ENCODE measurements around the gene SLC46A3.
"Not testable (repeated sequence)": the region's sequence is repeated elsewhere in the genome, so short reads cannot be mapped to it uniquely, and the experiment has no call there.

SLC46A3 gene

DNA sequence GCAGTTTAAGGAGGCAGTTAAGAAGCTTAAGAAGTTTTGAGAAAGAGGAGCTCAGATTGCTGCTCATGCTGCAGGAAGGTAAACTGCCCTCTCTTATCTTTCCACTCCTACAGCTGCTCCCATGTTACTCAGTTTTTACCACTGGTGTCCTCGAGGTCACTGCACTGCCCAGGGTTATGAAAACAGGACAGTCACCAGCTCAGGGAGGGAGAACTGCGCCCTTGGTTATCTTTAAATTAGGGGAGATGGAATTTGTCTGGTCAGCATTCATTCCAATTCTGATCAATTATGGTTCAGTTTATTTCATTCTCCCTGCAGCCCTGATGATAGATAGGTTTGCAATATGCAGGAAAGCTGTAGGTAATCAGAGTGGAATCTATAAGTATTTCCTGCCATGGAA lies 10.8 kb upstream of the SLC46A3 start:
- DNase-seq, result no peak

DNA sequence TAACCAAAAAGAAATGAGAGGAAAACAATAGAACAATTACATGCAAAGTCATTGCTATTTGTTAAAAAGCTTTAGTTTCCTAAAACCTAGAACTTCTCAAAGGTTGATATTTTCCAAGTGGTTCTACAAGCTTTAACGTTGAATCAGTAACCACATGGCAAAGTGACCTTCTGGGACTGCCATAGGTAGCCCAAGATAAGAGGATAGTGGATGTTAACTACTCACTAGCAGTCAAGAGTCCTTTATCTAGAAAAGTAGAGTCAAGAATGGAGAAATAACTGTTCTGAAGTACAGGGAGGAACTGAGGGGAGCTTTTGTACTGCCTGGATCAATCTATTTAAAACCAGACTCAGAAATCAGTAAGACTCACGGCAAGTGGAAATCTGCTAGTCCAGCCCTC lies 9.9 kb upstream of the SLC46A3 start:
- no peak for DNase-seq

DNA sequence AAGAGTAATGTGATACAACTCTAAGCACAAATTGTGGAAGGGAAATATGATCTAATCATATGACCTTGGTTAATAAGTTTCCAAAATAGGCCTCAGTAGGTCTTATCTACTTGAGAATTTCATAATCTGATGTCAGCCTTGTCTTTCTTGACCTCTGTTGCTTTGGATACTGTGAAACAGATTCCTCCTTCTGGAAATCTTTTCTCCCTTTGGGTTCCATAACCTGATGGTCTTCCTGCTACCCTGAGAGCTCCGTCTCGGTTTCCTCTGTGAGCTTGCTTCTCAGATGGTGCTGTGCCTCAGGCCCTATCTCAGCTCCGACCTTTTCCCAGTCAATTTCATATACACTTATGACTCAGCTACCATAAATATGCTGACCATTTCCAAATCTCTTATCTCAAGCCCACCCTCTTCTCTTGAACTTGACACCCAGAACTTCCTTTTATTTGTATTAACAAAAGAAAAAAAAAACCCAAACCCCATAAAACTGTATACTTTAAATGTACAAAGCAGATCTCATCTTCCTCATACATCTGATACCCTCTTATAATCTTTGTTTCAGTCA lies 6.4 kb upstream of the SLC46A3 start:
- no peak for DNase-seq

DNA sequence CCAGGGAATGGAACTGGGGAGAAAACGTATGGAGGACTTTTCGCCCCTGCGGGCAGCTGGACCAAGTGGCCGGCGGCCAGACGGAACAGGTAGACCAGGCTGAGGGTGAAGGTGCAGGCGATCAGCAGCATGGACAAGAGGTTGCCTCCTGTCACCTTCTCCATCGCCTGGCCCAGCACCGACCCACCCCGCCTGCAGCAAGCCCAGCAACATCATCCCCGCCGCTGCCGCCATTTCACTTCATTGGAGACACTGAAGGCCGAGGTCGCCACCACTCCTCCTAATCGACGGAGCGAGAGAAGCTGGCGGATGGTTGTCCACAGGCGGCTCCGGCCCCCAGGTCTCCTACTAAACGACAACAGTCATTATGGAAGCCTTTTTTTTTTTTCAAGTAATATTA lies 5.0 kb upstream of the SLC46A3 start:
- DNase-seq, result no peak

DNA sequence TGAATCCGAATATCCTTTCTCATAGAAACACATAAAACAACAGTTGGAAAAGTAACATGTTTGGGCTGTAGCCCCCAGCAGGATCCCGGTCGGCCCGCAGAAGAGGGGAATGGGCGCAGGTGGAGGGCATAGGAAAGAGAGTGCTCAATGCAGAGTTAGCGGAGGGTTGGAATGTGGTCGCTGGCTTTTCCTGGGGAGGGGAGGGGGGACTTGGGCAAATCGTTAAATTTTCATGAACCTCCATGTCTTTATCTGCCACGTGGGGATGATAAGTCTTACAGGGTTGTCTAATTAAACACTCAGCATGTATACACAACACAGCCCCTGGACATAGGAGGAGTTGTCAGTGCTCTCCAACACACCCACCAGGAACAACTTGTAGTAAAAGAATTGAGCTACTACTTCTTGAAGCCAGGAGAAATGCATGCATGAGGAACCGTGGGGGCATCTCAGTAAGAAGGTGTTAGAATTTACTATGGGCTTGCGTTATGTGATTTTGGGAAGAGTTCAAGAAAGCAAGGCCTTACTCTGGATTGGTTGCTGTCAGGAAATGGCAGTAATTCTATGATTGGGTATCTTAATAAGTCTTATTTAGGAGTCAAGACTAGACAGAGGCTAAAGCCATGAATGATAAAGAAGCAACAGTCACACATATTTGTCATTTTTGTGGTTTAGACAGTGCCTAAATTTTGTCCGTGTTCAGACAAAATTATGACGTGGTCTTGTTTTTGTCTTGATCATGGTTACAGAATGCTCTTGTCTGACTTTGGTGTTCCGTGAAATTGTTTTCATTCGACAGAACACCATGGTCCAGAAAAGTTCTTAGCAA lies 671 bp upstream of the SLC46A3 start:
- no peak for DNase-seq

DNA sequence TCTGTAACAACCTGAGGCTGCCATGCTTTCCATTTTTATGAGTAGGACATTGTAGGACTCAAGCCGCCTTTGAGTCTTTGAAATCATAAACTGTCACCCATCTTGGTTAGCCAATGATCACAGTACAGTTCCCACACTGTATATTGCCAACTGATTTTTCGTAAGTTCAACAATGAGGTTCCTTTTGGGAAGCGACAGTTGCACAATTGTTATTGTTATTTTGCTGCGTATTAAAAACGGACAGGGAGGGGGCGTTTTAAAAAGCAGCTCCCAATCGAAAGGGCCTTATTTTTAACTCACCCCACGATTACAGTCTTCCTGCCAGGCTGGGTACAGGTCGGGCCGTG lies 601 bp downstream of the SLC46A3 start:
- DNase-seq, result no peak

DNA sequence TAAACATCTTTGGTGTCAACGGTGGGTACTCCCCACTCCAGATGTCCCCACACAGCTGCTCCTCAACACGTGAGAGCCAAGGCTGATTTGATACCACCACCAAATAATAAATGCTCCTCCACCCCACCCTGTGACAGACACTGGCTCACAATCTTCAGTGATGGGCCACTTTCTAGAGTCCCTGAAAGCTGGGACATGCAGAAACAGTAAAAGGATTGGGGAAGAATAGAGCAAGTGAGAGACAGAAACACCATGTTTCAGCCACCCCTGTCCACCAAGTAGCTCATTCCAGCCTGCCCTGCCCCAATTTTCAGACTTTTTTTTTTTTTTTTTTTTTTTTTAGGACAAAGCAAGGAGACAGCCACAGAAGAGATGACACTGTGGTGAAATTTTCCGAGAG lies 1.6 kb downstream of the SLC46A3 start:
- no peak for DNase-seq

DNA sequence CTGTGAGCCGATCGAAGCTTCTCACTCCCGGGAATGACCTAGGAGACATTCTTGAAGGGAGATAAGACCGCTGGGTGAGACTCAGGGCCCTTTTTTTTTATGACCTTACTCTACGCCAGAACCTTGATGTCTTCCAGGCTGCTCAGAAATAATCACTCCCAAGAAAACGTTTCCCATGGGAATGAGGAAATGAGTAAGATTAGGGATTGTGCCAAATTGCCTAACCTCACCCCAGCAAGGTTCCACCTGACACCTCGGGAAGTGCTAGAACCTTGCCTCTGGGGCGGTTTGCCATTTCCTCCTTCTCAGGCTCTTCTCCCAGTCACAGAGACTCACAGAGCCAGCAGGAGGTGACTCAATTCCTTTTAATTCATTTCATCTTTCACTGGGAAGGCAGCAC lies 2.3 kb downstream of the SLC46A3 start:
- no peak for DNase-seq

DNA sequence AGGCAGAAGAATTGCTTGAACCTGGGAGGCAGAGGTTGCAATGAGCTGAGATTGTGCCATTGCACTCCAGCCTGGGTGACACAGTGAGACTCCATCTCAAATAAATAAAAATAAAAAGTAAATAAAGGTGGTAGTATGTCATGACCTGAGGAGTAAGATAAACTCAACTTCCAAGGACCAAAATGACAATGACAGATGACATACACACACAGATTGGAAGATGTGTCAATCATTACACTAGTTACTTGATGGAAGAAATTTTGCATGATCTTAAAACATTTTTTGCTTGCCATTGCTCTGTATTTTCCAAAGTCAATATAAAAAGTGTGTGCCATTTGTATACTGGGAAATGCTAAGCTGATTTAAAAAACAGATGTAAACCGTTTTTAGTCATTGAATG lies 4.1 kb downstream of the SLC46A3 start:
- no peak for DNase-seq

DNA sequence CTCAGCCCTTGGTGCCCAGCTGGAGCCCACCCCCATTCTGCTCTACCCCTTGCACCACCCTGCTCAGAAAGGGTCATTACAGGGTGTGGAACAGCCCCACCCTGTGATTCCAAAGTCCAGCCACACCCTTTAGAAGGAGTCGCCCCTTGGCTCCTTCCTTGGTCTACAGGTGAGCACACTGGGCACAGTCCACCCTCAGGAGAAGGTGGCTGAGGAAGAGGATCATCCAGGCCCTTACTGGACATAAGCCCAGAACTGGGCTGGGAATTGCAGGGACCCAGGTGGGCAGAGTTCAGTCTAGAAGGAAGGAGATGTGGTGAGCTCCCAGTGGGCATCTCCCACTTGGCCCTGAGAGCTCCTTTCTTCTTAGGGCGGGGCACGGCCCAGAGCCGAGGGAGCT lies 8.6 kb downstream of the SLC46A3 start:
- DNase-seq, result no peak

DNA sequence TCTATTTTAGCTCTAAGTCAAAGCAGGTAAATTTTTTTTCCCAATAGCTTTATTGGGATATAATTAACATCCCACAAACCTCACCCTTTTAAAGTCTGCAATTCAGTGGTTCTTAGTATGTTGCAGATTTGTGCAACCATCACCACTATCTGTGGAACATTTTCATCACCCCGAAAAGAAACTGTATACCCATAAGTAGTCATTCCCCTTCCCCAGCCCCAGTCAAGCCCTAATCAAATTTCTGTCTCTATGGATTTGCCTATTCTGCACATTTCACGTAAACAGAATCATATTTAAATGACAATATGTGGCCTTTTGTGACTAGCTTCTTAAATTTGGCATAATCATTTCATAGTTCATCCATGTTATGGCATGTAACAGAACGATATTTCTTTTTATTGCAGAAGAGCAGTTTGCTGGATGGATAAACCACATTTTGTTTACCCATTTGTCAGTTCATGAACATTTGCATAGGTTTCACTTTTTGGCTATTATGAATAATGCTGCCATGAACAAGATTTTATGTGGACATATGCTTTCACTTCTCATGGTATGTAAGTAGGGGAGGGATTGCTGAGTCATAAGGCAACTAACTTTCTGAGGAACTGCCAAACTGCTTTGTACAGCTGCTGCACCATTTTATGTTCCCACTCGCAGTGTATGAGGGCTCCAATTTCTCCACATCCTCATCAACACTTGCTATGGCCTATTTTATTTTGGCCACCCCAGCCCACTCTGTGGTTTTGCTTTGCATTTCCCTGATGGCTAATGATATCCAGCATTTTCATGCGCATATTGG lies 10.9 kb downstream of the SLC46A3 start:
- no peak for DNase-seq

DNA sequence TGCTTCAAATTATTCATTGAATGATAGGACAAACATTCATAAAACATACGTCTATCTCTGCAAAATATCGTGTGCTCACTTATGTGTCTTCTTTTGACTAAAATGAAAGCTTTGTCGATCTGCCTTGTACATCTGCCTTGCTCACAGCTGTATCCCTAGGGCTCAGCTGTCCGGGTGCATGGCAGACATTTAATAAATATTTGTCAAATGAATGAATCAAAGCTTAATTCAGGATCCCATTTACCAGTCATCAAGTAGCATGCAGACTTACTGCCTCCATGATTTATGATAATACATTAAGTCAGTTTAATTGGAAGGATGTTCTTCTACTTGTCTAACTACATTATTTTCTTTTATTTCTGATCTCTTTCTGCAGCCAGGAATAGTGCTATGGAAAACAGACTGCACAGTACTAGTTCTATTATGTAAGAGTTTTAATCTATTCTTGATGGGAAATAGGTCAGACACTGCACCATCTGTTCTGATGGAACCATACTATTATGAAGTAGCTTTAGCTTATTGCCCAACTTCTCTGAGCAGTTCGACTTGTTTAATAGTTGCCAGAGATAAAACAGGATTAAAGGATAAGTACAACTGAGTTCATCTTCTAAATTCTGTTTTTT lies 13.2 kb downstream of the SLC46A3 start:
- no peak for DNase-seq

DNA sequence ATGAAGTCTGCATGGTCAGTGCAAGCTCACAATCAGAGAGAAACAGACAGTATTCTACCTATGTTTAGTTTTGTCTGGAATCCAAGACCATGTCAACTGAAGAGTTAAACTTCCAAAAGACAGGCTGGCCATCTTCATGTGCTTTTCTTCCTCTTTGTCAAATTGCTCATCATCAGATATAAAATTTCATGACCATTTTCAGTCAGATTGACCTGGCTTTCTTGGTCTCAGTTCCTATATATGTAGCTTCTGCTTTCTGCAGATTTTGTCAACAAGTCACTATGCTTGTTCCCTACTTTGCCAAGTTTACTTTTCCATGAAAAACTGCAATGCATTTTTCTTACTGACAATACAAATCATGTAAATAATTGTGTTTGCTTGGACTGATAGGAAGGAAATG lies 13.9 kb downstream of the SLC46A3 start:
- no peak for DNase-seq

DNA sequence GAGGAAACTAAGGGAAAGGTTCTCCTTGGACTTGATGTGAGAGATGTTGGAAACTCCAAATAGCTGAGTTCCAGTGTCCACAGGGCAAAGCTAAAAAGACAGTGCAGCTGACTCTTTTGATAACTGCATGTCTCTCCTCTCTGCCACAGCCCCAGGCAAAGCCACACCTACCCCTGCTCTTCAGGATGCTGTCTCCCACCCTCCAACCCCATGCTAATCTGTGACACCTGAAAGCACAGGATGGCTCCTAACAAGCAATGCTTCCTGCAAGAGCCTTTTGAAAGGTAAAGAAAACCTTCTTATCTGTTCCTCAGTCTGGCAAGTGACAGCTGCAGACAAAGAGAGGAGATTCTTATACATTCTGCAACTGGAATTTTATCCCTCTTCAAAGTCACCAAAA lies 14.5 kb downstream of the SLC46A3 start:
- DNase-seq, result no peak

DNA sequence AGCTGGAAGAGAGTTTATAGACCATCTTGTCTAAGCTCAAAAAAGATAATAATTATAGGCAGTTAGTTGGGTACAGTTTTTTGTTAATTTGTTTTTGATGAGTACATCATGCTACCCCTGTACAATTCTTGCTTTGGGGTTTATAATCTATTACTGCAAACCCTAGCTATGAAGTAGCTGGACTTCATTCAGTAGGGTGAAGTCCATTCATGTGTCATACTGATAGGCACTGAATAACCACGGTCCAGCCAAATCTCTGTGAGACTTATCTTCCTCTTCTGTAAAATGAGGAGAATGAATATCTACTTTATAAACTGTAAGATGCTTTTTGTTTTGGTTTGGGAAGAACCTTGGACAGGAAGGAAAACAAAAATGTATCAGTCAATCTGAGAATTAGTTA lies 19.5 kb downstream of the SLC46A3 start:
- no peak for DNase-seq

DNA sequence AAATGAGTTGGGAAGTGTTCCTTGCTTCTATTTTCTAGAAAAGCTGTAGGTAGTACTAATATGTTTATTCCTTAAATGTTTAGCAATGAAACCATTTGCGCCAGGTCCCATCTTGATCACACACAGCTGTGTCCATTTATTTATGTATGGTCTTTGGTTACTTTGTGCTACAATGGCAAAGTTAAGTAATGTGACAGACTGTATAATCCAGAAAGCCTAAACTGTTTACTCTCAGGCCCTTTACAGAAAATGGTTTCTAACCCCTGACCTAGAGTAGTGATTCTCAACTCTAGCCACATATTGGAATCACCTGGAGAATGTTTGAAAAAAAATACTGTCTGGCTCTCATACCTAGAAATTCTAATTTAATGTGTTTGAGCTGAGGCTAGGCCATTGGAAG lies 21.3 kb downstream of the SLC46A3 start:
- no peak for DNase-seq

DNA sequence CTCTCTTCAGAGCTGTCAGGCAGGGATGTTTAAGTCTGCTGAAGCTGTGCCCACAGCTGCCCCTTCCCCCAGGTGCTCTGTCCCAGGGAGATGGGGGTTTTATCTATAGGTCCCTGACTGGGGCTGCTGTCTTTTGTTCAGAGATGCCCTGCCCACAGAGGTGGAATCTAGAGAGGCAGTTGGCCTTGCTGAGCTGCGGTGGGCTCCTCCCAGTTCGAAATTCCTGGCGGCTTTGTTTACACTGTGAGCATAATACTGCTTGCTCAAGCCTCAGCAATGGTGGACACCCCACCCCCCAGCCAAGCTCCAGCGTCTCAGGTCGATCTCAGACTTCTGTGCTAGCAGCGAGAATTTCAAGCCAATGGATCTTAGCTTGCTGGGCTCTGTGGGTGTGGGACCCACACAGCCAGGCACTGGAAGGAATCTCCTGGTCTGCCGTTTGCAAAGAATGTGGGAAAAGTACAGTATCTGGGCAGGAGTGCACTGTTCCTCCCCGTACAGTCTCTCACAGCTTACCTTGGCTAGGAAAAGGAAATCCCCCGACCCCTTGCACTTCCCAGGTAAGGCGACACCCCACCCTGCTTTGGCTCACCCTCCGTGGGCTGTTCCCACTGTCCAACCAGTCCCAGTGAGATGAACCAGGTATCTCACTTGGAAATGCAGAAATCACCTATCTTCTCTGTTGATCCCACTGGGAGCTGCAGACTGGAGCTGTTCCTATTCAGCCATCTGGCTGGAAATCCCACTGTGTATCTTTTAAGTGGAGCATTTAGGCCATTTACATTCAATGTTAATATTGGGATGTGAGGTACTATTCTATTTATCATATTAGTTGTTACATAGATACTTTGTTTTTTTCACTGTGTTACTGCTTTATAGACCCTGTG lies 24.9 kb downstream of the SLC46A3 start:
- DNase-seq, result not testable (repeated sequence)

DNA sequence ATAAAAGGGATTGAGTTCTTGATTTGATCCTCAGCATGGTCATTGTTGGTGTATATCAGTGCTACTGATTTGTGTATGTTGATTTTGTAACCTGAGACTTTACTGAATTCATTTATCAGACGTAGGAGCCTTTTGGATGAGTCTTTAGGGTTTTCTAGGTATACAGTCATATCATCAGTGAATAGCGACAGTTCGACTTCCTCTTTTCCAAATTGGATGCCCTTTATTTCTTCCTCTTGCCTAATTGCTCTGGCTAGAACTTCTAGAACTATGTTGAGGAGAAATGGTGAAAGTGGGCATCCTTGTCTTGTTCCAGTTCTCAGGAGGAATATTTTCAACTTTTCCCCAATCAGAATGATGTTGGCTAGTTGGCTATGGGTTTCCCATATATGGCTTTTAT lies 32.9 kb downstream of the SLC46A3 start:
- DNase-seq, result no peak

DNA sequence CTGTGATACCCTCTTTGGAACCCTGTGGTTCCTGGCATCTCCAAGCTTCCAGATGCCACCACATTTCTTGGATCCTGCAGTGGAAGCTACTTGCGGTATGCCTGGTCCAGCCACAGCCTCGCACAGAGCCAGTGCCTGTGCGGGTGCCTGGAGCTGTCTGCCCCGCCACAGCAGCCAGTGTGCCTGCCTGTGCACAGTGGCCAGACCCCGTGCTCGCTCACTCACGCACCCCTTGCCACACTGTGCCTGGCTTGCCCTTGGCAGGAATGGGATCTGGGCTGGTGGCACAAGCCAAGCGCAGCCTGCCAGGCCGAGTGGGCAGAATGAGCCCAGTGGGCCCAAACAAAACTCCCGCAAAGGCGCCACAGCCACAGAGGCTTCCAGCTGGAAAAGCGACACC lies 33.7 kb downstream of the SLC46A3 start:
- DNase-seq, result no peak

DNA sequence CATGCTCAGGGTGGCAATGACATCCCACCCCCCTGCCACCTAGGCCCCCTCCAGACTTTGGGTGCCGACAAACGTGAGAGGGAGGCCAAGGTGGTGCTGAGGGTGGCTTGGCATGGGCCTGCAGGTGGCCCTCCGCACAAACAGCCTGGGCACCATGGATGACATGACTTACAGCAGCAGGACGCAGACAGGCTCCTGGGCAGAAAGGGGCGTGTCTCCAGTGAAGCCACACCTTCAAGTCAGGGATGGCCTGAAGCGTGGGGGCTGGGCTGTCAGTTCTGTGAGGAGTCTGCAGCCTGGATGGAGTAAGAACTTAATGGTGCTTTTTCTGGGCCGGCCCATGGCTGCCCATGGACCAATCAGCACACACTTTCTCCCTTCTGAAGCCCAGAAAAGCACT lies 34.5 kb downstream of the SLC46A3 start:
- no peak for DNase-seq

DNA sequence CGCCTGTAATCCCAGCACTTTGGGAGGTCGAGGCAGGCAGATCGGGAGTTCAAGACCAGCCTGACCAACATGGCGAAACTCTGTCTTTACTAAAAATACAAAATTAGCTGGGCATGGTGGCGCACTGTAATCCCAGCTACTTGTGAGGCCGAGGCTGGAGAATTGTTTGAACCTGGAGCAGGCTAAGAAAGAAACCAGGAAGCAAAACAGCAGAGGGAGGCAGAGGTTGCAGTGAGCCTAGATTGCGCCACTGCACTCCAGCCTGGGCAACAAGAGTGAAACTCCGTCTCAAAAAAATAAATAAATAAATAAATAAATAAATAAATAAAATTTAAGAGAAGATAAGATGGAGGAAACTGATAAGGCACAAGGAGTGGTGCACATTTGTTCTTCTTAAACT lies 35.6 kb downstream of the SLC46A3 start:
- not testable (repeated sequence) for DNase-seq

DNA sequence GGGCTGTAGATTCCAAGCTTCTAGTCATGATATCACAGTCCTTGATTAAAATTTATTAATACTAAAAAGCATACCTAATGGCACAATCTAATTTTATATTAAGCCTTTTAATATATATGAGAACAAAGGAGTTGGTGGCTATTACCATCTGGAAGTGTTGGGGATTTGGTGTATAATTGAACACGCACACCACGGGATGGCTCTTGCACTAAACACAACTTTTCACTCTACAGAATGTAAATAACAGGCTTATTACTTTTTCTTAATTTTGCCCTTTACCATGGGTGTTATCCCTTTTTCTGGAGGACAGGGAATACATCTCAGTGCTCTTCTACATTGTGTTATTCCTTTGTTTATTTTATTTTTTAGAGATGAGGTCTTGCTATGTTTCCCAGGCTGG lies 38.2 kb downstream of the SLC46A3 start:
- no peak for DNase-seq

DNA sequence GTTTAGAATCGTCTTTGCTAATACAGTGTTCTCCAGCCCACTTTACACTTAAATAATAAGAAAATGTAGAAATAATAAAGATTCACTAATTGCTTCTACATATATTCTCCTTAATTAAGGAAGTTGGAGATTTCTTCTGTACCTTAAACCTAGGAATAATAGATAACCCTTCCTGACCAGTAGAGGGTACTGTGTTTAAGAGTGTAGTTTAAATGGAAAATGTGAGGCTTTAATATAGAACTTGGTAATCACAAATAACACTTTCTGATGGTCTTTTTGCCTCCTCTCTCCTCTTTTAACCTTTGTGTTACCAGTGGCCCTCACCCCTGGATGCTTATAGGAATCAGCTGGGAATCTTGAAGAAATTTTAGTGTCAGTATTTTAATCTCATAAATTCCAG lies 39.1 kb downstream of the SLC46A3 start:
- no peak for DNase-seq
